GM12878 (cell line): ENCODE data around the gene PPOX. TPM values are rescaled to one million over a fixed set of nuclear protein-coding genes. Genes with fewer than 3 reads are reported as not detected.
A peak's percentile ranks its signal among the peaks of the same experiment; 100 is the strongest.

Source experiments
- ATF7 ChIP-seq: fragments of 450-650 bp; IDR thresholded peaks from 2 replicates; pipeline ENCODE4 v1.6.1; 2016; ENCODE audit warnings: low read depth, mild to moderate bottlenecking
- BHLHE40 ChIP-seq, 2 experiments: fragments of 450-650 bp in 1 of 2; IDR thresholded peaks; 2 replicates each; pipeline ENCODE4 v1.6.1; 2011 to 2017; ENCODE audit warnings: low read depth in 2 of 2, borderline replicate concordance in 1 of 2, improper control_type of control experiment in 1 of 2, low read length in 1 of 2, mild to moderate bottlenecking in 1 of 2
- CHD4 ChIP-seq: fragments of 200-600 bp; sonication (generic); IDR thresholded peaks from 2 replicates; pipeline ENCODE4 v1.6.1; 2016; ENCODE audit warnings: mild to moderate bottlenecking
- CREB1 ChIP-seq: IDR thresholded peaks from 2 replicates; pipeline ENCODE4 v1.6.1; 2012; ENCODE audit warnings: low read depth, mild to moderate bottlenecking, inconsistent platforms
- CREM ChIP-seq: IDR thresholded peaks from 2 replicates; pipeline ENCODE4 v1.6.1; 2014; ENCODE audit warnings: antibody characterized with exemption, low read depth
- FOXK2 ChIP-seq: fragments of 450-650 bp; IDR thresholded peaks from 2 replicates; pipeline ENCODE4 v1.6.1; 2017; ENCODE audit warnings: mild to moderate bottlenecking, moderate library complexity
- HDAC6 ChIP-seq: fragments of 200-600 bp; sonication (generic); IDR thresholded peaks from one replicate; pipeline ENCODE4 v1.8.0; 2017; ENCODE audit warnings: antibody characterized with exemption; ENCODE audit not compliant: unreplicated experiment
- HDGF ChIP-seq: fragments of 450-650 bp; IDR thresholded peaks from 2 replicates; pipeline ENCODE4 v1.6.1; 2016; ENCODE audit warnings: antibody characterized with exemption
- IKZF2 ChIP-seq, 2 experiments: fragments of 450-650 bp; IDR thresholded peaks; 2 replicates each; pipeline ENCODE4 v1.6.1; 2017; ENCODE audit warnings: mild to moderate bottlenecking in 2 of 2, moderate library complexity in 2 of 2
- PML ChIP-seq: IDR thresholded peaks from 2 replicates; pipeline ENCODE4 v1.6.1; 2012; ENCODE audit warnings: low read length, inconsistent platforms
- POLR2AphosphoS2 ChIP-seq: IDR thresholded peaks from 2 replicates; pipeline ENCODE4 v1.6.1; 2011; ENCODE audit warnings: low read depth, mild to moderate bottlenecking, low read length, improper control_type of control experiment, moderate library complexity
- RUNX3 ChIP-seq: IDR thresholded peaks from 2 replicates; pipeline ENCODE4 v1.6.1; 2012; ENCODE audit warnings: low read length, inconsistent platforms
- SMAD1 ChIP-seq: fragments of 450-650 bp; IDR thresholded peaks from 2 replicates; pipeline ENCODE4 v1.6.1; 2018; ENCODE audit warnings: mild to moderate bottlenecking, low read depth; ENCODE audit not compliant: partially characterized antibody
- TAF1 ChIP-seq: IDR thresholded peaks from 2 replicates; pipeline ENCODE4 v1.6.1; 2011; ENCODE audit warnings: mild to moderate bottlenecking, low read depth, low read length, borderline replicate concordance
- ZSCAN29 ChIP-seq: fragments of 450-650 bp; IDR thresholded peaks from 2 replicates; pipeline ENCODE4 v1.6.1; 2017; ENCODE audit warnings: mild to moderate bottlenecking, moderate library complexity
- polyA plus RNA-seq, 11 experiments: library from polyadenylated mRNA; depleted of rRNA in 4 of 11; unstranded in 6 of 11; stranded (reverse) in 5 of 11; fragments of >200 nt; fragmentation: Nextera tagmentation in 4 of 11; fragmentation: Illumina TruSeq in 1 of 11; extraction: Ambion mirVana in 4 of 11; extraction: Trizol in 1 of 11; gene quantifications; 1 replicate in 1 of 11; 2 replicates in 10 of 11; pipeline versions ENCODE4 v1.2.1 to v1.2.3, GENCODE V29; 2011 to 2016; ENCODE audit warnings: inconsistent platforms in 2 of 11, missing spikeins in 2 of 11, low read depth in 1 of 11
- total RNA-seq, 4 experiments: library from RNA; depleted of rRNA in 3 of 4; stranded (reverse); fragments of >200 nt in 3 of 4; fragmentation: Illumina TruSeq in 1 of 4; extraction: Trizol in 1 of 4; gene quantifications; 2 replicates each; pipeline versions ENCODE4 v1.2.1 to v1.2.3, GENCODE V29; 2013 to 2021
- TF ChIP-seq, protein P1 (sequence below): IDR thresholded peaks from 2 replicates; pipeline ENCODE4 v1.6.1; 2011; ENCODE audit warnings: borderline replicate concordance, low read depth, mild to moderate bottlenecking, moderate library complexity, low read length; ENCODE audit not compliant: insufficient read depth, poor library complexity, severe bottlenecking
- TF ChIP-seq, protein P2 (sequence below): IDR thresholded peaks from 2 replicates; pipeline ENCODE4 v1.6.1; 2012; ENCODE audit warnings: low read depth, low read length, improper control_type of control experiment
- TF ChIP-seq, protein P3 (sequence below): IDR thresholded peaks from 2 replicates; pipeline ENCODE4 v1.6.1; 2012; ENCODE audit warnings: improper control_type of control experiment, low read depth, low read length; ENCODE audit not compliant: insufficient replicate concordance
- TF ChIP-seq, protein P4 (sequence below): fragments of 450-650 bp; conservative IDR thresholded peaks from 2 replicates; pipeline ENCODE4 v1.6.1; 2017; ENCODE audit warnings: mild to moderate bottlenecking, moderate library complexity

The PPOX gene
- total and polyA plus RNA-seq, 10 of the 15 experiments (the other 5 are each of a cell fraction or from before 2014, with no cell fraction given) = 8.9 to 31.5 (median 20.3) TPM

DNA sequence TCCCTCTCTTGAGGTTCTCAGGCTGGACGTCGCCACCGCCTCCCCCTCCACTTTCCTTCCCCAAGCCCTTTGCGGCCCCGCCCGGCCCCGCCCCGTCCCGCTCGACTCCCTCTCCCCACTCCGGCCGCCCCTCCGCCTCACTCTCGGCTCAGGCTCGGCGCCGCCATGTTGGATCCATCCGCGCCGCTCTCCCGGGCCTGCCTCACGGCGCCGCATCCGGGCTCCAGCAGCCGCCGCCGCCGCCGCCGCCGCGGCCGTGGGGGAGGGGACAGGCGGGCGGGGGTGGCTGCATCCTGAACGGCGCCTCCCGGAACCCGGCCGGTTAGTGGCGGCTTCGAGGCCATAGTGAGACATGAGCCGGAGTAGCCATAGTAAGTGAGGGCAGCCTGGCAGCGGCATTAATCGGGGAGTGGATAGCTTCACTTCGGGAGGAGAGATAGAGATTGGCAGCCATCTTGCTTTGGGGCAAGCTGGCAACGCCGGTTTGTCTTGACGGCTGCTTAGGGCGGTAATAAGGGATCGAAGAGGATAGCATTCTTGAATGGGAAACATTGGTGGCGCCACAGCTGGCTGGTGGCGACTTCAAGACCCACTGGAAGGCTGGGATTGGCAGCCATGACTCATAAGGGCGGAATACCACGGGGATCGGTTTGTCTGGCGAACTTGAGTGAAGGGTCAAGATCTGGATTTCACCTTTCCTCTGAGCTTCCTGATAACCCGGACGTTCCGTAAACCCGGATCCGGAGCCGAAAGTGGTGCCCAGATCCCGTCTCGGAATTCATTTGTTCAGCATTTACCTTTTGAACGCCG is 33.6 kb upstream of the PPOX start, which contains the start of gene DEDD (continued):
- TF ChIP-seq, protein P1, sequence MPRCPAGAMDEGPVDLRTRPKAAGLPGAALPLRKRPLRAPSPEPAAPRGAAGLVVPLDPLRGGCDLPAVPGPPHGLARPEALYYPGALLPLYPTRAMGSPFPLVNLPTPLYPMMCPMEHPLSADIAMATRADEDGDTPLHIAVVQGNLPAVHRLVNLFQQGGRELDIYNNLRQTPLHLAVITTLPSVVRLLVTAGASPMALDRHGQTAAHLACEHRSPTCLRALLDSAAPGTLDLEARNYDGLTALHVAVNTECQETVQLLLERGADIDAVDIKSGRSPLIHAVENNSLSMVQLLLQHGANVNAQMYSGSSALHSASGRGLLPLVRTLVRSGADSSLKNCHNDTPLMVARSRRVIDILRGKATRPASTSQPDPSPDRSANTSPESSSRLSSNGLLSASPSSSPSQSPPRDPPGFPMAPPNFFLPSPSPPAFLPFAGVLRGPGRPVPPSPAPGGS = no peak
- TF ChIP-seq PML = no peak; the same call in 1 of the 2 replicates
- TF ChIP-seq, protein P2, sequence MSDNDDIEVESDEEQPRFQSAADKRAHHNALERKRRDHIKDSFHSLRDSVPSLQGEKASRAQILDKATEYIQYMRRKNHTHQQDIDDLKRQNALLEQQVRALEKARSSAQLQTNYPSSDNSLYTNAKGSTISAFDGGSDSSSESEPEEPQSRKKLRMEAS = no peak
- 0 out of 2 replicates have a peak, but pooled peaks have one; percentile 25 for TF ChIP-seq ATF7
- TF ChIP-seq RUNX3 = 0 out of 2 replicates have a peak, but pooled peaks have one; percentile 25
- TF ChIP-seq BHLHE40 (IDR thresholded peaks at IDR 0.05; ENCODE audit: borderline replicate concordance in 1 of 2, low read depth in 2 of 2, low read length in 1 of 2) = peak; percentile 5 to 74; a peak in 1 of 4 replicates
- no peak for TF ChIP-seq HDAC6
- TF ChIP-seq CREB1 = peak; percentile 82
- TF ChIP-seq HDGF = no peak; the same call in 1 of the 2 replicates
- no peak for TF ChIP-seq CHD4
- peak; percentile 43; the same call in 1 of the 2 replicates for TF ChIP-seq POLR2AphosphoS2
- TF ChIP-seq TAF1 = peak; percentile 78; the same call in 1 of the 2 replicates
- TF ChIP-seq, protein P3, sequence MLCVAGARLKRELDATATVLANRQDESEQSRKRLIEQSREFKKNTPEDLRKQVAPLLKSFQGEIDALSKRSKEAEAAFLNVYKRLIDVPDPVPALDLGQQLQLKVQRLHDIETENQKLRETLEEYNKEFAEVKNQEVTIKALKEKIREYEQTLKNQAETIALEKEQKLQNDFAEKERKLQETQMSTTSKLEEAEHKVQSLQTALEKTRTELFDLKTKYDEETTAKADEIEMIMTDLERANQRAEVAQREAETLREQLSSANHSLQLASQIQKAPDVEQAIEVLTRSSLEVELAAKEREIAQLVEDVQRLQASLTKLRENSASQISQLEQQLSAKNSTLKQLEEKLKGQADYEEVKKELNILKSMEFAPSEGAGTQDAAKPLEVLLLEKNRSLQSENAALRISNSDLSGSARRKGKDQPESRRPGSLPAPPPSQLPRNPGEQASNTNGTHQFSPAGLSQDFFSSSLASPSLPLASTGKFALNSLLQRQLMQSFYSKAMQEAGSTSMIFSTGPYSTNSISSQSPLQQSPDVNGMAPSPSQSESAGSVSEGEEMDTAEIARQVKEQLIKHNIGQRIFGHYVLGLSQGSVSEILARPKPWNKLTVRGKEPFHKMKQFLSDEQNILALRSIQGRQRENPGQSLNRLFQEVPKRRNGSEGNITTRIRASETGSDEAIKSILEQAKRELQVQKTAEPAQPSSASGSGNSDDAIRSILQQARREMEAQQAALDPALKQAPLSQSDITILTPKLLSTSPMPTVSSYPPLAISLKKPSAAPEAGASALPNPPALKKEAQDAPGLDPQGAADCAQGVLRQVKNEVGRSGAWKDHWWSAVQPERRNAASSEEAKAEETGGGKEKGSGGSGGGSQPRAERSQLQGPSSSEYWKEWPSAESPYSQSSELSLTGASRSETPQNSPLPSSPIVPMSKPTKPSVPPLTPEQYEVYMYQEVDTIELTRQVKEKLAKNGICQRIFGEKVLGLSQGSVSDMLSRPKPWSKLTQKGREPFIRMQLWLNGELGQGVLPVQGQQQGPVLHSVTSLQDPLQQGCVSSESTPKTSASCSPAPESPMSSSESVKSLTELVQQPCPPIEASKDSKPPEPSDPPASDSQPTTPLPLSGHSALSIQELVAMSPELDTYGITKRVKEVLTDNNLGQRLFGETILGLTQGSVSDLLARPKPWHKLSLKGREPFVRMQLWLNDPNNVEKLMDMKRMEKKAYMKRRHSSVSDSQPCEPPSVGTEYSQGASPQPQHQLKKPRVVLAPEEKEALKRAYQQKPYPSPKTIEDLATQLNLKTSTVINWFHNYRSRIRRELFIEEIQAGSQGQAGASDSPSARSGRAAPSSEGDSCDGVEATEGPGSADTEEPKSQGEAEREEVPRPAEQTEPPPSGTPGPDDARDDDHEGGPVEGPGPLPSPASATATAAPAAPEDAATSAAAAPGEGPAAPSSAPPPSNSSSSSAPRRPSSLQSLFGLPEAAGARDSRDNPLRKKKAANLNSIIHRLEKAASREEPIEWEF = peak; percentile 36
- peak; percentile 70 to 78 for TF ChIP-seq IKZF2 (IDR thresholded peaks at IDR 0.05)
- no peak for TF ChIP-seq SMAD1
- TF ChIP-seq ZSCAN29 = 0 out of 2 replicates have a peak, but pooled peaks have one; percentile 12
- peak; percentile 41; the same call in 1 of the 2 replicates for TF ChIP-seq FOXK2
- TF ChIP-seq CREM = peak; percentile 68; the same call in 1 of the 2 replicates
- TF ChIP-seq, protein P4, sequence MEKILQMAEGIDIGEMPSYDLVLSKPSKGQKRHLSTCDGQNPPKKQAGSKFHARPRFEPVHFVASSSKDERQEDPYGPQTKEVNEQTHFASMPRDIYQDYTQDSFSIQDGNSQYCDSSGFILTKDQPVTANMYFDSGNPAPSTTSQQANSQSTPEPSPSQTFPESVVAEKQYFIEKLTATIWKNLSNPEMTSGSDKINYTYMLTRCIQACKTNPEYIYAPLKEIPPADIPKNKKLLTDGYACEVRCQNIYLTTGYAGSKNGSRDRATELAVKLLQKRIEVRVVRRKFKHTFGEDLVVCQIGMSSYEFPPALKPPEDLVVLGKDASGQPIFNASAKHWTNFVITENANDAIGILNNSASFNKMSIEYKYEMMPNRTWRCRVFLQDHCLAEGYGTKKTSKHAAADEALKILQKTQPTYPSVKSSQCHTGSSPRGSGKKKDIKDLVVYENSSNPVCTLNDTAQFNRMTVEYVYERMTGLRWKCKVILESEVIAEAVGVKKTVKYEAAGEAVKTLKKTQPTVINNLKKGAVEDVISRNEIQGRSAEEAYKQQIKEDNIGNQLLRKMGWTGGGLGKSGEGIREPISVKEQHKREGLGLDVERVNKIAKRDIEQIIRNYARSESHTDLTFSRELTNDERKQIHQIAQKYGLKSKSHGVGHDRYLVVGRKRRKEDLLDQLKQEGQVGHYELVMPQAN = peak; percentile 60
